Activated CD8-positive, alpha-beta memory T cell treated with anti-CD3 and anti-CD28 coated beads, Interleukin-2, amount 10 ng/mL, durations not matched to agents 7 days and 5 days (primary cell): Measurements from ENCODE around the gene ZIK1. TPM values are rescaled to one million over a fixed set of nuclear protein-coding genes. Genes with fewer than 3 reads are reported as not detected.
A peak's percentile ranks its signal among the peaks of the same experiment; 100 is the strongest.

Experiments used
- ATAC-seq: fragments of 150-1000 bp; cut with Tn5 transposase; one replicate; pipeline ENCODE4 v1.10.0; 2021; ENCODE audit warnings: moderate library complexity
- CTCF ChIA-PET: fragments of 350-600 bp; sonication (Branson Sonifier 250); formaldehyde crosslinking; loops from one replicate; lab custom pipeline; 2021; ENCODE audit warnings: antibody characterized with exemption; lab: Charles Lee
- DNase-seq: peaks from one replicate; pipeline ENCODE4 v3.0.0-alpha.2; 2020
- H3K27ac Mint-ChIP-seq: one replicate; pipeline ENCODE4 v1.8.0; 2021; ENCODE audit warnings: mild to moderate bottlenecking, mixed read lengths
- H3K27me3 Mint-ChIP-seq: one replicate; pipeline ENCODE4 v1.8.0; 2021; ENCODE audit warnings: mixed read lengths
- H3K36me3 Mint-ChIP-seq: one replicate; pipeline ENCODE4 v1.8.0; 2021; ENCODE audit warnings: mild to moderate bottlenecking, mixed read lengths
- H3K4me1 Mint-ChIP-seq: one replicate; pipeline ENCODE4 v1.8.0; 2021; ENCODE audit warnings: mixed read lengths
- H3K4me3 Mint-ChIP-seq: one replicate; pipeline ENCODE4 v1.8.0; 2021; ENCODE audit warnings: mild to moderate bottlenecking, moderate library complexity, mixed read lengths
- H3K9me3 Mint-ChIP-seq: one replicate; pipeline ENCODE4 v1.8.0; 2022; ENCODE audit warnings: low read depth, mixed read lengths
- total RNA-seq, 2 experiments: library from RNA; stranded (reverse); gene quantifications; one replicate each; pipeline ENCODE4 v1.2.3, GENCODE V29; 2021

ZIK1 gene
- total RNA-seq, 2 experiments from 2014 or later, result 10.6 to 11.5 TPM

DNA sequence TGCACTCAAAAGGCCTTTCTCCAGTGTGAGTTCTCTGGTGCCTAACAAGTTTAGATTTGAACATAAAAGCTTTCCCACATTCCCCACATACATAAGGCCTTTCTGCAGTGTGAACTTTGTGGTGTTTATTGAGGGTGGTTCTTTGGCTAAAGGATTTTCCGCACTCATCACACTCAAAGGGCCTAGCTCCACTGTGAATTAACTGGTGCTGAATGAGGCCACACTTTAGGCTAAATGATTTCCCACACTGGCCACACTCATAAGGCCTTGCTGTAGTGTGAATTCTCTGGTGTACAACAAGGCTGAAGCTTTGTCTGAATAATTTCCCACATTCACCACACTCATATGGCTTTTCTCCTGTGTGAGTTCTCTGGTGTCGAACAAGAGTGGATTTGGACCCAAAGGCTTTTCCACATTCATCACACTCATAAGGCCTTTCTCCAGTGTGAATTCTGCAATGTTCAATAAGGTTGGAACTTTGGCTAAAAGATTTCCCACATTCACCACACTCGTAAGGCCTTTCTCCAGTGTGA is 11.5 kb upstream of the ZIK1 start:
- no peaks in the 10 kb centered on the region for H3K27me3 Mint-ChIP-seq
- CTCF ChIA-PET, result no interaction called here
- no peak for ATAC-seq
- no peak overlapping the region for H3K27ac Mint-ChIP-seq
- peaks cover 48% of the 10 kb centered on the region for H3K9me3 Mint-ChIP-seq
- H3K4me3 Mint-ChIP-seq, result no peak overlapping the region
- H3K4me1 Mint-ChIP-seq, result peaks cover 3% of the 10 kb centered on the region
- DNase-seq, result no peak
- H3K36me3 Mint-ChIP-seq, result peaks cover 65% of the 10 kb centered on the region

- ATAC-seq (no peak), DNase-seq (no peak)
- no peaks in the 10 kb centered on the region for H3K27me3 Mint-ChIP-seq
- CTCF ChIA-PET, result no interaction called here
- H3K27ac Mint-ChIP-seq, result no peak overlapping the region
- peaks cover 42% of the 10 kb centered on the region for H3K9me3 Mint-ChIP-seq
- peaks cover 68% of the 10 kb centered on the region for H3K36me3 Mint-ChIP-seq
- no peak overlapping the region for H3K4me3 Mint-ChIP-seq
- H3K4me1 Mint-ChIP-seq, result peaks cover 12% of the 10 kb centered on the region
Measured at GRCh38 chr19:57576661-57577060, 7.3 kb upstream of the ZIK1 start.

GRCh38 chr19:57578487-57579205 is 5.3 kb upstream of the ZIK1 start, which contains the start of gene ZNF416:
Gene ZNF416 (minus strand): TSS chr19:57578911. CDS start chr19:57578704, 207 bp downstream.
- Mint-ChIP-seq H3K4me1 (peaks cover 15% of the 10 kb centered on the region), H3K36me3 (peaks cover 55% of the 10 kb centered on the region), H3K9me3 (peaks cover 35% of the 10 kb centered on the region), H3K4me3 (peak within 1 kb of the TSS; percentile 77), H3K27me3 (no peaks in the 10 kb centered on the region), H3K27ac (peak within 1 kb of the TSS; percentile 81)
- DNase-seq (peak; percentile 98), ATAC-seq (peak; percentile 90)
- CTCF ChIA-PET, result interaction anchor here (0.9 kb wide), 1 partner anchor 35 kb away, joined by 3 read pairs; the partner anchor contains the start of gene ZNF134

DNA sequence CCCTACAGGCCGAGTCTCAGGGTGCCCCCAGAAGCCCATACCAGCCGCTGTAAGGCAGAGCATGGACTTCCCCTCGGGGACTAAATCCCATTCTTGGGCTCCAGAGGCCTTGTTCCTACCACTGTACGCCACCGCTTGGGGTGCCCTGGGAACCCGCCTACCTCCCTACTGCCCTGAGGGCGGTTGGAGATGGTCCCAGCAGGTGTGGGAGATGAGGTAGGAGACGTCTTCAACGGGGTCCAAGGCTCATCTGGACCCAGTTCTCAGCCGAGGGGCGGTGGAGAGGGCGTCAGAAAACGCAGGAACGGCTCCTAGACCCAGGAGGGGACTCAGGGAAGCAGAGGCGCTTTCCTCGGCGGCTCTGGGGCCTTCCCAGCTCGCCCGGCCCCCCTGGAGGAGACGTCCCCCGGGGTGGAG is 833 bp upstream of the ZIK1 start:
- Mint-ChIP-seq H3K36me3 (peaks cover 49% of the 10 kb centered on the region), H3K4me1 (peaks cover 29% of the 10 kb centered on the region), H3K4me3 (peak overlapping the region; percentile 87), H3K27me3 (no peaks in the 10 kb centered on the region), H3K9me3 (peaks cover 30% of the 10 kb centered on the region), H3K27ac (peak overlapping the region; percentile 88)
- CTCF ChIA-PET, result interaction anchor here (1.7 kb wide), 1 partner anchor 193 kb away, joined by 4 read pairs; the partner anchor contains the start of gene ZNF548
- DNase-seq (no peak), ATAC-seq (no peak)

GRCh38 chr19:57587529-57587928 is 3.6 kb downstream of the ZIK1 start:
- H3K27ac Mint-ChIP-seq, result no peak overlapping the region
- H3K36me3 Mint-ChIP-seq, result peaks cover 78% of the 10 kb centered on the region
- CTCF ChIA-PET, result no interaction called here
- peaks cover 38% of the 10 kb centered on the region for H3K9me3 Mint-ChIP-seq
- DNase-seq (no peak), ATAC-seq (no peak)
- H3K27me3 Mint-ChIP-seq, result no peaks in the 10 kb centered on the region
- peaks cover 26% of the 10 kb centered on the region for H3K4me1 Mint-ChIP-seq
- no peak overlapping the region for H3K4me3 Mint-ChIP-seq

- ATAC-seq, result no peak
- H3K27me3 Mint-ChIP-seq, result no peaks in the 10 kb centered on the region
- DNase-seq, result no peak
- CTCF ChIA-PET, result no interaction called here
- H3K36me3 Mint-ChIP-seq, result peaks cover 39% of the 10 kb centered on the region
- H3K27ac Mint-ChIP-seq, result peak overlapping the region; percentile 78
- peaks cover 28% of the 10 kb centered on the region for H3K9me3 Mint-ChIP-seq
- peak overlapping the region; percentile 80 for H3K4me3 Mint-ChIP-seq
- peaks cover 17% of the 10 kb centered on the region for H3K4me1 Mint-ChIP-seq
Measured at GRCh38 chr19:57599377-57599760, 15.4 kb downstream of the ZIK1 start.

DNA sequence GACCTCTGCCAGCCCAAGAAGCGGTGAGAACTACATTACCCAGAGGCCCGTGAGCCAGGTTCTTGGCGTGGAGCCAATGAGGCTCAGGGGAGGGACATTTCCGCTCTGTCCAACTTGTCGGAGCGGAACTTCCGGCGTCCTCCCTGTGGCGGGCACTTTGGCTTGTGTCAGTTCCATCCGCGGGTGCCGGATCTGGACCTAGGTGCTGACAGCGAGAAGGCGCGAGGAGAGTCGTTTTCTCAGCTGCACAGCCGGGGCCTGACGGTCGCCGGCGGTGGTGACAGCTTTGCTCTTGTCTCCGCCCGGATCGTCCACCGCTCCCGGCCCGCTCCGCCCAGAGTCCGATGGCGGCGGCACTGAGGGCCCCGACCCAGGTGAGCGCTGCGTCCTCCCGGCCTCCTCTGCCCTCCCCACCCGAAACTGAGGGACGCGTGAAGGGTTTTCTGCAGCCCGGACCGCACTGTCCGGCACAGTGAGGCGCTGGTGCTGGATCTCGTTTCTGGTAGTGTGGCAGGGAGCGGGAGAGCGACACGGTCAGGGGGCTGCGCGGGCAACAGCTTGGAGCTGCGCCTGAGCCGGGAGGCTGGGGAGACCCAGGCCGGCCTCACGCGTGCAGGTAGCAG is 15.9 kb downstream of the ZIK1 start, which contains the start of gene ZNF530:
Gene ZNF530 (plus strand): TSS at position 125 of the 623 bp plus-strand sequence. CDS start 4,461 bp downstream, outside the sequence.
- peak; percentile 99 for ATAC-seq
- H3K27ac Mint-ChIP-seq, result peak within 1 kb of the TSS; percentile 78
- H3K4me3 Mint-ChIP-seq, result peak within 1 kb of the TSS; percentile 80
- DNase-seq, result peak; percentile 94
- peaks cover 42% of the 10 kb centered on the region for H3K36me3 Mint-ChIP-seq
- H3K4me1 Mint-ChIP-seq, result peaks cover 17% of the 10 kb centered on the region
- CTCF ChIA-PET, result interaction anchor here (1.2 to 1.4 kb wide), 3 partner anchors 14 to 82 kb away, joined by 3 to 5 read pairs (median 3); partner anchors contain the start of genes ZNF134, ZNF211 and ZNF551
- peaks cover 31% of the 10 kb centered on the region for H3K9me3 Mint-ChIP-seq
- no peaks in the 10 kb centered on the region for H3K27me3 Mint-ChIP-seq

- ATAC-seq (no peak), DNase-seq (no peak)
- CTCF ChIA-PET, result no interaction called here
Measured at GRCh38 chr19:57606931-57607330, 23.0 kb downstream of the ZIK1 start.

GRCh38 chr19:57611113-57611512 is 27.2 kb downstream of the ZIK1 start:
- DNase-seq (no peak), ATAC-seq (no peak)
- Mint-ChIP-seq H3K4me3 (no peak overlapping the region), H3K36me3 (peaks cover 61% of the 10 kb centered on the region), H3K27ac (no peak overlapping the region), H3K4me1 (peaks cover 17% of the 10 kb centered on the region), H3K27me3 (no peaks in the 10 kb centered on the region), H3K9me3 (peaks cover 33% of the 10 kb centered on the region)
- CTCF ChIA-PET, result no interaction called here

More at GRCh38 chr19:57606931-57607330, 23.0 kb downstream of the ZIK1 start:
- Mint-ChIP-seq H3K4me1 (no peaks in the 10 kb centered on the region), H3K27ac (no peak overlapping the region), H3K4me3 (no peak overlapping the region), H3K9me3 (peaks cover 42% of the 10 kb centered on the region), H3K36me3 (peaks cover 77% of the 10 kb centered on the region), H3K27me3 (no peaks in the 10 kb centered on the region)

GRCh38 chr19:57613941-57614743 is 30.2 kb downstream of the ZIK1 start, which contains the start of gene ZNF134:
Gene ZNF134 (plus strand): TSS chr19:57614242. CDS start chr19:57619469, 5,227 bp downstream.
- Mint-ChIP-seq H3K36me3 (peaks cover 61% of the 10 kb centered on the region), H3K4me3 (peak within 1 kb of the TSS; percentile 96), H3K9me3 (peaks cover 41% of the 10 kb centered on the region), H3K27ac (peak within 1 kb of the TSS; percentile 82), H3K4me1 (peaks cover 23% of the 10 kb centered on the region), H3K27me3 (no peaks in the 10 kb centered on the region)
- DNase-seq (peak; percentile 94), ATAC-seq (peak; percentile 100)
- CTCF ChIA-PET, result interaction anchor here (0.9 to 1.1 kb wide), 5 partner anchors 13 to 114 kb away, joined by 3 to 5 read pairs (median 3); partner anchors contain the start of gene ZNF211

DNA sequence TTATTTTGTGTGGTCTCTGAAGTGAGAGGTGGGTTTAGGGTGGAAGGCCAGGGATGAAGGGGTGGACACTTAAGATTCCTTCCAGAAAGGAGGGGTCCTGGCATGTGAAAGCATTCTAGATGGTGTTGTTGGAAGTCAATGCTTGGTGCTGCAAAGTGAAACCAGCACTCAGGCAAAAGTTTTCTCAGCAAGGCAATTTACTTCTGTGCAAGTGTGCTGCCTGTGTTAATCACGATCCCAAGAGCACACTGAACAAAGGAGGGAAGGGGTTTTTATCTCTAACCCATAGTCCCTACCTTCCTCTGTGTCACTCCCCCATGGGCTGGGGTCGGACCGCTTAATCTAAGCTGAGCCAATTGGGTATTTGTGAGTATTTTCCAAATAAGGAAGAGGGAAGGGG is 31.4 kb downstream of the ZIK1 start:
- ATAC-seq (no peak), DNase-seq (no peak)
- CTCF ChIA-PET, result interaction anchor here (1.3 kb wide), 1 partner anchor 66 kb away, joined by 4 read pairs; the partner anchor contains the start of gene ZNF551
- Mint-ChIP-seq H3K4me3 (peak overlapping the region; percentile 96), H3K27me3 (no peaks in the 10 kb centered on the region), H3K36me3 (peaks cover 69% of the 10 kb centered on the region), H3K27ac (no peak overlapping the region), H3K9me3 (peaks cover 52% of the 10 kb centered on the region), H3K4me1 (peaks cover 23% of the 10 kb centered on the region)

- ATAC-seq (no peak), DNase-seq (no peak)
- peaks cover 67% of the 10 kb centered on the region for H3K9me3 Mint-ChIP-seq
- H3K27ac Mint-ChIP-seq, result no peak overlapping the region
- CTCF ChIA-PET, result no interaction called here
- no peak overlapping the region for H3K4me3 Mint-ChIP-seq
- H3K27me3 Mint-ChIP-seq, result no peaks in the 10 kb centered on the region
- peaks cover 9% of the 10 kb centered on the region for H3K4me1 Mint-ChIP-seq
- H3K36me3 Mint-ChIP-seq, result peaks cover 92% of the 10 kb centered on the region
Measured at GRCh38 chr19:57620673-57621348, 36.9 kb downstream of the ZIK1 start.
